Astrocyte of the spinal cord (primary cell): ENCODE results near the gene KLF9.

Experiments used
- DNase-seq: peaks from one replicate; pipeline ENCODE4 v3.0.0; 2011; ENCODE audit warnings: low read depth, low spot score
- H3K4me3 ChIP-seq: 2 replicates; pipeline ENCODE4 v1.5.1; 2011; ENCODE audit warnings: low read depth, mild to moderate bottlenecking, low read length, moderate library complexity
- CTCF ChIP-seq: IDR thresholded peaks from 2 replicates; pipeline ENCODE4 v1.5.1; 2012; ENCODE audit warnings: low read depth, mild to moderate bottlenecking, low read length, inconsistent platforms
- in situ Hi-C: cut with HindIII; loops from 2 replicates; pipeline ENCODE4 v1.10.0; 2017; ENCODE audit warnings: low sequenced_read_pairs

KLF9 gene

DNA sequence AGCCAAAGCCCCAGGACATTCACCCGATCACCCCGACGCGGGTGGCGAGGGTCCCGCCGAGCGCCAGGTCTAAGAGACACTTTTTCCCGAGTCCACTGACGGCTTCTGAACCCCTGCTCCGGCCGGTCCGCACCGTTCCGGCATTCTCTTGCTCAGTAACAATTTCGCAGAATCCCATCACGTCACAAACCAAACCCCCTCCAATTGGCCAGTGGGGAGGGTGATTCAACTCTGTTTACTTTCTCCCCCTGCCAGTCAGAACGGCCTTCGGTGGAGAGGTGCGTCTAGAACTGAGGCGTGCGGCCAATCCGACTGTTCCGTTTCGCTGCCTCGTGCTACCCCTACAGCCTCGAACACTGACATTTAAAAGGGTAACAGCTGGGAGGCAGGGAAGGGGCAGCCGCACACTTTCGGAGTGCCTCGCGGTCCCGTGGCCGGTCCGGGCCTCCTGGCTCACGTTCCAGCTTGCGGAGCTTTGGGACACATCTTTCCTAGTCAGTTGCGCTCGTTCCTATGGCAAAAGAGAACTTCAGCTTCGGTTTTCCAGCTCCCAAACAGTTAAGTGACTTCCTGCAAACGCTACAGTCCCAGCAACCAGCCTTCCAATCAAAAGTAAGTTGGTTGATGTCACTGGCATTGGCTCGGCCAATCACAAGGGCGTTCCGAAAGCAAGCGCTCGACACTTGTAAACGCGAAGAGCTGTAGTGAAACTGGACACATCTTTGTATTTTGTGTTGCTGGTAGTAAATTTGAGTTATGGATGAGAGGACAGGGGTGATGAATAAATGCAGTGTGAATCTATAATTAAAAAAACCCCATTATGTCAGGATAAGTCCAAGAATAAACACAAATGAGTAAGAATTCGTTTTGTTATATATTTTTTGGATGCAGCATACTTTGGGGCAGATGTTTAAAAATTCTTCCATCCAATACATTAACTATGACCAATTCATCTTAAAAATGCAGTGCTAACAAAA lies at the start of gene KLF9:
KLF9 (minus strand) TSS at position 859 of the 977 bp plus-strand sequence. CDS start 1,294 bp downstream, outside the sequence.
- peak; percentile 99 for DNase-seq
- TF ChIP-seq CTCF: no peak
- in situ Hi-C loops: no loop called here
- H3K4me3 ChIP-seq: peak within 1 kb of the TSS; percentile 99

- no peak for TF ChIP-seq CTCF
- DNase-seq: no peak
- in situ Hi-C loops: no loop called here
Observed at GRCh38 chr9:70463877-70464276, 49.4 kb upstream of the KLF9 start.

DNA sequence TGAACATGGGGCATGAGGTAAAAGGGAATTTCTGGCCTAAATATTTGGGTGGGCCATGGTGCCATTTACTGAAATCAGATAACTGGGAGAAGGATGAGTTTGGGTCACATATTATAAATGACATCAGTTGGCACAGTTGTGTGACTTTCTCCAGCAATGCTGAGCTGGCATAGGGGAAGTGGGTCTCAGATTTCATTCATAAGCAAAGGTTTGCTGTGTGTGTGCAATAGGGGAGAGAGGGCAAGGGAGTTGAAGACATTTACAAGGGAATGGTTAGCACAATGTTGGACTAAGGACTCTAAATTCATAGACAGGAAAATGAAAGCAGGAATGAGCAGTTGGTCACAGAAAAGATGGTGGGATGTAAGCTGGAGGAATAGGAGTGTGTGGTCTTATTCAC lies 47.8 kb upstream of the KLF9 start:
- no peak overlapping the region for H3K4me3 ChIP-seq
- no peak for TF ChIP-seq CTCF
- no peak for DNase-seq
- in situ Hi-C loops: no loop called here

More at GRCh38 chr9:70463877-70464276, 49.4 kb upstream of the KLF9 start:
- no peak overlapping the region for H3K4me3 ChIP-seq

- no peak for TF ChIP-seq CTCF
- DNase-seq: no peak
- no peak overlapping the region for H3K4me3 ChIP-seq
- in situ Hi-C loops: no loop called here
Observed at GRCh38 chr9:70457235-70457634, 42.8 kb upstream of the KLF9 start.

GRCh38 chr9:70455993-70456704 lies 41.7 kb upstream of the KLF9 start:
- in situ Hi-C loops: no loop called here
- no peak for DNase-seq
- no peak overlapping the region for H3K4me3 ChIP-seq
- TF ChIP-seq CTCF: no peak

GRCh38 chr9:70452365-70452764 lies 37.9 kb upstream of the KLF9 start:
- no peak for DNase-seq
- no peak overlapping the region for H3K4me3 ChIP-seq
- in situ Hi-C loops: no loop called here
- no peak for TF ChIP-seq CTCF
